HG02610 (cell line): Measurements from ENCODE around the gene DNM1.

Source experiments
- ATAC-seq: cut with Tn5 transposase; IDR thresholded peaks from one replicate; pipeline ENCODE4 v1.9.1; 2021; ENCODE audit warnings: mild to moderate bottlenecking, moderate library complexity; ENCODE audit not compliant: unreplicated experiment

Gene DNM1

GRCh38 chr9:128249908-128250838 lies 47.0 kb downstream of the DNM1 start:
- ATAC-seq: peak; percentile 80

DNA sequence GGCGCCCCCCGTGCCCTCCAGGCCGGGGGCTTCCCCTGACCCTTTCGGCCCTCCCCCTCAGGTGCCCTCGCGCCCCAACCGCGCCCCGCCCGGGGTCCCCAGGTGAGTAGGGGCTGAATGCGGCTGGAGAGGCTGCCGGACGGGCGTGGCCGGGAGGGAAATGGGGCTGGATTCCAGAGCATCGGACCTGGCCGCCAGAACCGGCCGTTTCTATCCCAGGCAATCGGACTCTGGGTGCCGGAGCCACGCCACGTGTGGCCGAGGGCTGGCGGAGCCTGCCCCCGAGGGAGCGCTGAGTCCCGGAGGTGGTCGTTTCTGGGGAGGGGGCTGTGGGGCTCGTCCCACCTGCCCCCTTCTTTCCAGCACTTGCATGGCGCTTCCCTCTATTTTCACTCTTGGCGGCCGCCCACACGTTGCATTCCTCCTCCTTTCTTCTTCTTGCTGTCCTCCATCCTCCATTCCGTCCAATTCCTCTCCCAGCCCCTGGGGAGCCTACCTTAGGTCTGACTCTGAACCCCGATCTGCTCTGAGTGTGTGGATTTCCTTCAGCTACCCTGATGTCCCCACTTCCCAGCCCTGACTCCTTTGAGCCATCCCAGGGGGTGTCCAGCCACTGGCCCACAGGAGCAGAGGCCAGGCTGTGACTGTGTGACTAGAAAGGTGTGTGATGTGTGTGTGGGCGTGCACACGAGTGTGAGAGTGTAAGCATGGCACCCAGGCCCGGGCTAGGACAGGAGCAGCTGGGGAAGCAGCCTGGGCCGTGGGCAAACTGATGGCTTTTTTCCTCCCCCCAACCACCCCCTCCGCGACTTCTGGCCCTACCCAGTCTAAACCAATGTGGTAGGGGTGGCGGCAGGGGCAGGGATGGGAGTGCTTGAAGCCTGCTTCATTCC lies 47.9 kb downstream of the DNM1 start:
- no peak for ATAC-seq

GRCh38 chr9:128251732-128252100 lies 48.5 kb downstream of the DNM1 start:
- no peak for ATAC-seq

DNA sequence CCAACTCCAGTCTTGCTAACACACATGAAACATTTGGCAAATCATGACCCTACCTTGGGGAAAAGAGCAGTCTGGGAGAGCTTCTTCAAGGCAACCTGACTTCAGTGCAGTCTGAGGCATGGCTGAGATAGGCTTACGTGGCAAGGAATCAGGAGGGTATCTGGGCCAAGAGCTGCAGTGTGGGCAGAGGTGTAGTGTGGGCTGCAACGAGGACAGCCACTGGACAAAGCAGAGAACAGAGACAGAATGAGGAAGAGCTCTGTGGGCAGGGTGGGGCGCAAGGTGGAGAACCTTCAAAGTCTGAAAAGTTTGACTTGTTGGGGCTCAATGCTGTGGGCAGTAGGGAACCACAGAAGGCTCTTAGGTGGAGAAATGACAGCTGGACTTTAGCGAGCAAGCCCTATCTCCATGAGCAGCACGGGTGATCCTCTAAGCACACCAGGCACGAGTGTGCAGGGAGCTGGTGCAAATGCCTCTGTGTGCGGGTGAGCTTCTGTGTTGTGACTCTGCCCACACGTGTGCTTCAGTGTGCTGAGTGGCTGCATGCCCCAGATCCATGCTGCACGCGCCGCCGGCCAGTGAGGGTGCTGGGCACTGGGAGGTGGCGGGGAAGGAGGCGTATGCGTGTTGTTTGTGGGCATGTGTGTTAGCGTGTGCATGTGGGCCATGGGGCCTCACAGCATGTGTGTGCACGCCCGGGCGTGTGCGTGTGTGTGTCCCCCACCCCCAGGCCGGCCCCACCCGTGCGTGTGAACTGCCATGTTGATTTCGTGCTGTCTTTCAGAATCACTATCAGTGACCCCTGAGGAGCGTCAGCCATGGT lies 49.3 kb downstream of the DNM1 start:
- no peak for ATAC-seq

- ATAC-seq: no peak
These were observed 50.2 kb downstream of the DNM1 start for GRCh38 chr9:128253140-128253990.

- ATAC-seq: no peak
These were observed 50.8 kb downstream of the DNM1 start for GRCh38 chr9:128253991-128254346.

DNA sequence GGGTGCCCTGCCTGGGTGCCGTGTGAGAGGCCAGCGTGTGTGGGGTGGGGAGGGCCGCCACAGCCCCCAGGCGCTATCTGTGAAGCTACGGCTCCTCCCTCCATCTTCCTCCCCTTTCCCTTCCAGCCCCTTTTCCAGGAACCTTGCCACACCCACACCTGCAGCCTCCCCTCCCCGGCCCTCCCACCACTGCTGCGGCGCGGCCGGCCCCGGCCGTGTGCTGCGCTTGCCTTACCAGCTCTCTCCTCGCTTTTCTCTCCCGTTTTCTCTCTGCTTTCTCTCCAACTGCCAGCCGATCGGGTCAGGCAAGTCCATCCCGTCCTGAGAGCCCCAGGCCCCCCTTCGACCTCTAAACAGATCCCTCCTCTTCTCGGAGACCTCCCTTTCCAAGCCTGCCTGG lies 51.2 kb downstream of the DNM1 start:
- ATAC-seq: no peak

- ATAC-seq: no peak
These were observed 51.9 kb downstream of the DNM1 start for GRCh38 chr9:128254855-128255759.

- no peak for ATAC-seq
These were observed 54.1 kb downstream of the DNM1 start for GRCh38 chr9:128257086-128257825.

GRCh38 chr9:128257907-128258306 lies 54.7 kb downstream of the DNM1 start:
- no peak for ATAC-seq

DNA sequence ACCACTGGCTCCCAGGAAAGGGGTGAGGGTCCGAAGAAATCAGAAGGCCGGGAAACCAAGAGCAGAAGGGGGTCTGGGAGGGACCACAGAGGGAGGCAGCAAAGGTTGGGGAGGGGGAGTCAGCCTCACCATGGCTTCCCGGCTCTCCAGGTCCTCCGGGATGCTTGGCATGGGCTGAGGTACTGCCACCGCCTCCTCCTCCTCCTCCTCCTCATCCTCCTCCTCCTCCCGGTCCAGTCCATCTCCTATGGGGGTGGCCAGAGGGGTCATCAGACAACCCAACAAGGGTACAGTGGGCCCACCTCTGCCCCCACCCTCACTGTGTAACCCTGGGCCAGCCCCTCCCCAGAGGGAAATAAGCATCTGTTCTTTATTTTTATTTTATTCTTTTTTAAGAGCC lies 55.1 kb downstream of the DNM1 start:
- ATAC-seq: no peak

- ATAC-seq: no peak
These were observed 56.0 kb downstream of the DNM1 start for GRCh38 chr9:128259156-128259555.

- no peak for ATAC-seq
These were observed 57.2 kb downstream of the DNM1 start for GRCh38 chr9:128260340-128260739.

DNA sequence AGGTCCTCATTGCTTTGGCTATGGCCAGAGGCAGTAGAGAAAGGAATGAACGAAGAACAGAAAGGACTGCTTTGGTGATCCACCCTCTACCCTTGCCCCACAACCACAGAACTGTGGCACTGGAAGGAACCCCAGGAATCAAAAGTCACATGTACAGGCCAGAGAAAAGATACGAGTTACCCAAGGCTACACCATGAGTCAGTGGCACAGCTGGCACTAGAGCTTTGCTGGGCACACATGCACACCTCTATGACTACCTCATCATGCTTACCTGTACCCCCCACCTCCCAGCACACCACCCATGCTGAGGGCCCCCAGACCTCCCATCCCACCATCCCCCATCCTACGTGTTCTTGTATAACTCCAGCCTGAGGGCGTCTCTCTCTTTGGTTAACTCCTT lies 59.5 kb downstream of the DNM1 start:
- no peak for ATAC-seq

- no peak for ATAC-seq
These were observed 62.2 kb downstream of the DNM1 start for GRCh38 chr9:128265348-128265847.

DNA sequence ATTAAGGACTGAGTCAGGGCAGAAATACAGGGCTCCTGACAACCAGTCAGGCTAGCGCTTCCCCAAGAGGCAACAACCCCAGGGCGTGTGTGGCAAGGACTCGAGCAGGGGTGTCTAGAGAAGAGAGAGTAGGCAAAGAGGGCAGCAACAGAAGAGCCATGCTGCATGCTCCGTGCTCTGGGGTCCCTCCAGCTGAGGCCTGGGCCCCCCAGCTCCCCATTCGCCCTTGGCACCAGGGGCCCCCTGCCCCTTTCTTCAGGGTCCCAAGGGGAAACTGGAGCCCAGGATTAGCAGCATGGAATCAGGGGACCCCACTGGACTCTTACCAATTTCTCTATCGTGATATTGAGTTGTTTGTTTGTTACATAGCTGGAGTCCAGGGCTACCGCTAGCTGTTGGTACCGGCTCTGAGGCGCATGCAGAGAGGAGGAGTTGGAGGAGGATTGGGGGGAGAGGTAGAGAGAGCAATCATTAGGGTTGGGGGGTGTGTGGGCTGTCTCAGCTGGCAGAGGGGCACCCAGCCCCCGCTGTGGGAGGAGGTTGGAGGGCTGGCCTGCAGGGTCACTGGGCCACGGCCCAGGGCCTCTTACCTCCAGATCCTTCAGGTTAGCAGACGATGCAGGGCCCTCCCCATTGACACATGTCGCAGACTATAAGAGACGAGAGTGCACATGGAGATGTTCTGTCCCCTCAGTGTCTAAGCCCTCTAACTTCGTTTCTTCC lies 63.9 kb downstream of the DNM1 start:
- ATAC-seq: no peak

DNA sequence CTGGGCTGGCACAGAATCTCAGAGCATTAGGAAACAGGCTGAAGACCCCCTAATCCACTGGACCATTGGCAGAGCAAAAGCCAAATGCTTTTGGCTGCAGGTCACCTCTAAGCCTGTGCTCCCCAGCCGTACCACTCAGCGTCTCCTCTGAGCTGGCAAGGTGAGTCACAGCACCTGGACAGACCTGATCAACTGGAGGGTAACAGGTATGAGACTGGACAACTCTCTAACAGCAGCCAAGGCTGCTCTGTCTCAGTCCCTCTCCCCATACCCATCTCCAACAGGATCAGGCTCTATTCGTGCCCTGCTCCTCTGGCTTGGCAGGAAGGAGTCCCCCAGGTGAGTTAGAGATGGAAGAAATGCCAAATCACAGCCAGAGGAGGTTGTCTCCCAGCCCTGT lies 67.9 kb downstream of the DNM1 start:
- no peak for ATAC-seq

DNA sequence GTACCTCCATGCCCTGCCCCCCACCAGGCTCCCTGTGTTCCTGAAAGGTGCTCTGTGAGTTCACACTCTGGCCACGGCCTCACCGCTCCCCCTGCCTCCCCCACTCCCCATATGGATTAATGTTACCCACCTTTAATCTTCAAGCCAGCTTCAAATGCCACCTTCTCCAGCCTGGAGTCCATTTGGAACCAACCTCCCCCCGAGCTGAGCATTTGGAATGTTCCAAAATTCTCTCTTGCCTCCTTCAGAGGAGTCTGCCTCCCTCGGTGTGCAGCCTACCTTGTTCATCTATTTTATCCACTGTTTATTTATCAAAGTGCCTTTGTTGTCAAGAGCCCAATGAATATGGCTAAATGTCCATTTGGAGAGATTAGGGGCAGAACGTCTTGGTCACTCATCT lies 68.3 kb downstream of the DNM1 start:
- ATAC-seq: no peak
